ENCODE results near the gene FAM217B. TPM values are rescaled to one million over a fixed set of nuclear protein-coding genes. Genes with fewer than 3 reads are reported as not detected.

Gene FAM217B
- total RNA-seq, 2 experiments from 2014 or later: 28.3 to 33.2 TPM

Other genes starting within 250 kb of the FAM217B start
- gene SYCP2, start 6.8 kb upstream of the FAM217B start, total RNA-seq: 1 to 10 TPM; 3.9 to 4.4 TPM
- gene PPP1R3D, start 84 bp upstream of the FAM217B start, total RNA-seq: 1 to 10 TPM; 5.5 to 6.1 TPM
- 1 to 10 TPM in 1 of 2 experiments, under 1 TPM in 1; 0.46 to 1.1 TPM for gene CDH26, start 18.0 kb downstream of the FAM217B start, total RNA-seq

Data from activated CD8-positive, alpha-beta memory T cell treated with anti-CD3 and anti-CD28 coated beads for 36 hours (primary cell).